CD4-positive, alpha-beta T cell treated with Interleukin-15 for 1 hour (primary cell): Measurements from ENCODE around the gene ATP5F1D.

Experiments used
- DNase-seq: peaks from one replicate; pipeline ENCODE4 v3.0.0-alpha.2; 2020

The ATP5F1D gene

GRCh38 chr19:1259876-1260748 lies 18.6 kb downstream of the ATP5F1D start:
- DNase-seq: peak; percentile 82

GRCh38 chr19:1260749-1261537 lies 19.4 kb downstream of the ATP5F1D start:
- DNase-seq: peak; percentile 98

GRCh38 chr19:1261538-1261797 lies 19.9 kb downstream of the ATP5F1D start:
- DNase-seq: peak; percentile 59

- DNase-seq: no peak
These were observed 20.5 kb downstream of the ATP5F1D start for GRCh38 chr19:1261798-1262622.

GRCh38 chr19:1262623-1263123 lies 21.1 kb downstream of the ATP5F1D start:
- no peak for DNase-seq

GRCh38 chr19:1263188-1263587 lies 21.6 kb downstream of the ATP5F1D start:
- peak; percentile 46 for DNase-seq

- peak; percentile 72 for DNase-seq
These were observed 23.5 kb downstream of the ATP5F1D start for GRCh38 chr19:1264801-1265614.

GRCh38 chr19:1265615-1266128 lies 24.1 kb downstream of the ATP5F1D start:
- peak; percentile 67 for DNase-seq

- DNase-seq: peak; percentile 90
These were observed 24.8 kb downstream of the ATP5F1D start for GRCh38 chr19:1266129-1266915.

GRCh38 chr19:1266916-1267476 lies 25.4 kb downstream of the ATP5F1D start:
- peak; percentile 68 for DNase-seq

GRCh38 chr19:1267477-1268225 lies 26.1 kb downstream of the ATP5F1D start:
- DNase-seq: no peak

- DNase-seq: no peak
These were observed 26.9 kb downstream of the ATP5F1D start for GRCh38 chr19:1268226-1269064.

GRCh38 chr19:1269065-1269477 lies 27.5 kb downstream of the ATP5F1D start, which contains the start of gene CIRBP:
CIRBP (plus strand) TSS chr19:1269332; CDS start chr19:1270934, 1,602 bp downstream.
- DNase-seq: peak; percentile 100

GRCh38 chr19:1269478-1270212 lies 28.1 kb downstream of the ATP5F1D start:
- DNase-seq: peak; percentile 87

GRCh38 chr19:1270213-1270853 lies 28.8 kb downstream of the ATP5F1D start:
- DNase-seq: no peak

GRCh38 chr19:1270854-1271527 lies 29.4 kb downstream of the ATP5F1D start:
- no peak for DNase-seq
